Measurements from ENCODE around the gene C1orf210. TPM values are rescaled to one million over a fixed set of nuclear protein-coding genes. Genes with fewer than 3 reads are reported as not detected.
A peak's percentile ranks its signal among the peaks of the same experiment; 100 is the strongest.

Gene C1orf210
- total RNA-seq: not detected

DNA sequence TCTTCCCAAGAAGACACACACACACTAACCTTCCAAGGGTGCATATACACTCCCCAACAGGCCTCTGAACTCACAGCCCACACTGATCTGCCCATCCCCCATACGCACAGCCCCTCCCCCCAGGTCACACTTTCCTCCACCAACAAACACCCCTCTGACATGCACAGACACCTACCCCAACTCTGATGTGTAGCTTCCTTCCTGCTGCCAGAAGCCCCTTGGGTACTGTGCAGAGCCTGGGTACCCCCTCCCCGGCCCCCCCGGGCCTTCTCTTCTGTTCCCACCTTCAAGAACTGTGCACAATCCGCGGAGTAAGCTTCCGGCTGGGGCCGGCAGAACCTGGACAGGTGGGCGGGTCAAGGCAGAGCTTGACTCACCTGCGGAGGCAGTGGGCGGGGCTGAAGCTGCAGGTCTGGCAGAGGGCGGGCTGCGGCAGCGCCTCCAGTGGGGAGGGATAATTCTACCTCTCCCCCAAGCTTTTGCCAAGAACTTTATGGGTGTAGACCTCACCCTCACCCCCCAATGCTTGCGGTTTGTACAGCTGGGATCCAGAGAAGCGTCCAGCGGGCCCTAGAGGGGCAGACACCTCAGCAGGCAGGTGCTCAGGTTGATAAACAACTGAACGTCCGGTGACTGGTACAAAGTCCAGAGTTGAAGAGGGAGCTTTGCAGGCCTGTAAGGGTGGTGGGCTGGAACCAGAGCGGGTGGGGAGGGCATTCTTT is at the start of gene C1orf210:
TSS of gene C1orf210 (minus strand) at position 313 of the 722 bp plus-strand sequence. CDS start 2,311 bp downstream, outside the sequence.
- no peaks in the 10 kb centered on the region for H3K36me3 Mint-ChIP-seq (ENCODE audit: insufficient read depth)
- ATAC-seq: no peak
- DNase-seq: no peak

DNA sequence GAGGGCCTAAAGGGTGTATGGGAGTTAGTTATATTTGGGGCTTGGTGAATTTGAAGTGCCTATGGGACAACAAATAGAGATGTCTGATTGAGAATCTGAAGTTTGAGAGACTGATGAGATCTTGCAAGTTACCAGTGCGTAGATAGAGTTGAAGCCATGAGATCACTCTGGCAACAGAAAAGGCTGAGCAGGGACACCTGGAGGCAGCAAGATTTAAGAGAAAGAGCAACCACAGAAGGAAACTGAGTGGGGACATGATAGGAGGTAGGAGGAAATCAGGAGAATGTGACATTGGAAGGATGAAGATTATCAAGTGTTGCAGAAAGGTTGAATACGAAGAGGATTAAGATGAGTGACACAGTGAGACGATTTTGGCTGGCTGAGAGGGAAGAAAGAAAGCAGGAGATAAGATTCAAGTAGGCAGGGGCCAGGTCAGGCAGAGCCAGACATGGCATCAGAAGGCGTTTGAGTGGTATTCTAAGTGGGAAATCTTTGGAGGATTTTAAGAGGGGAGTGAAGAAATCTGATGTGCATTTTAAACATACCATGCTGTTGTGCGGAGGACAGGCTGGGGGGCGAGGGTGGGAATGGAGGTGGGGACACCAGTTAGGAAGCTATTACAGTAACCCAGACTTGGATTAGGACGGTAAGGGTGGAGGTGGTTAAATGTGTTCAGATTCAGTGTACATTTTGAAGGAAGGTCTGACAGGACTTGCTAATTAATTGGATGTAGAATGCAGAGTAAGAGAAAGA is 49.2 kb upstream of the C1orf210 start:
- DNase-seq (no peak), ATAC-seq (no peak)
- H3K36me3 Mint-ChIP-seq (ENCODE audit: insufficient read depth): no peaks in the 10 kb centered on the region
- peaks cover 2% of the 10 kb centered on the region for H3K27me3 Mint-ChIP-seq (ENCODE audit: low read depth)
- H3K9me3 Mint-ChIP-seq: no peaks in the 10 kb centered on the region
- H3K4me3 Mint-ChIP-seq: no peak overlapping the region
- peaks cover 7% of the 10 kb centered on the region for H3K4me1 Mint-ChIP-seq (ENCODE audit: low read depth)

More for the DNA sequence above, at the start of gene C1orf210:
- no peaks in the 10 kb centered on the region for H3K4me1 Mint-ChIP-seq (ENCODE audit: low read depth)
- H3K27me3 Mint-ChIP-seq (ENCODE audit: low read depth): peaks cover 9% of the 10 kb centered on the region
- no peak within 1 kb of the TSS for H3K4me3 Mint-ChIP-seq
- H3K9me3 Mint-ChIP-seq: no peaks in the 10 kb centered on the region

DNA sequence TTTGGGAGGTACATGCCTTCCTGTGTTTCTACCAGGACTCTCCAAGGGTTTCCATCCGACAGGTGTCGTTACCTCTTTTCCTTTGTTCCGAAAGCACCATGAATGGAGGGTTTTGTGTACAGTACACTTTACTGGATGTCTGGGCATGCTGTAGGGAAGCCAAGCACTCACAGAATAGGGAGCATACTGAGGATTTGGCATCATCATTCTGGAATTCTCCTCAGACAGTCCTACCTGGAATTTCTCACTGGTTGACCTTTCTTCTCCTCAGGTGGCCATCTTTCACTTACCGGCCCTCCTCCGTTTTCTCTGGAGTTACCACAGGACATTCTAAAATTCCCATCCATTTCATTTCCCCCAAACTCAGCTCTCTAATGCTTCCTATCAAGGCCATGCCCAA is 46.3 kb upstream of the C1orf210 start:
- Mint-ChIP-seq H3K9me3 (peaks cover 4% of the 10 kb centered on the region), H3K4me3 (no peak overlapping the region)
- no peak for ATAC-seq

DNA sequence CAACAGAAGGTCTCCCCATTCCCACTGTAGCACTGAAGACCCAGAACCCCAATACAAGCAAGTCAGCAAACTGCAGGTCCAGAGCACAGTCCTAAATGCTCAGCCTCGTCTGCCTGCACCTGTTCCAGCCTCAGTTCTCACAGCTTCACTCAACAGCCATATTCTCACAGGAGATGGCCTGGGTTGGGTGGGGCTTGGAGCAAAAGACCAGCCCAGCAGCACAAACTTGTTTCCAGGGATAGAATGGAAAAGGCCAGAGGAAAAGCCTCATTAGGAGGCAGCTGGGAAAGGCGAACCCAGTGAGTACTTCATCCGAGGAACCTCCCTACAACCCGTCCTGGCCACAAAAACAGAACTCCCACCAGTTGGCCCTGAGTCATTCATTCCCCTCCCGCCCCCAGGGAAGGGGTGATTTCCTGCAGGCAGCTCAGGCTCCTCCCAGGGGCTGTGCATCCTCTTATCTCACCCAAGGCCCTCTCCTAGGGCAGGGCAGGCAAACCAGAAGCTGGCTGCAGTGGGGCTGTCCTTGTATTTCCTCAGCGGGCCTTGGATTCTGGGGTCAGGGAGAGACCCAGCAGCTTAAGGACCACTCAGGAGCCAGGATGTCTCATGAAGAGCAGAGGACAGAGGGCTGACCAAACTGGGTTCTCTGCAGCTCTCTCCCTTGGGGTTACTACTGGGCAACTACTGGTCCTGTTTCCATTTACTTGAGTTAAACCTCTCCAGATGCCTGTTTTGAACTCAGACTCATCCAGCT is 44.8 kb upstream of the C1orf210 start:
- peak; percentile 29 for DNase-seq
- H3K9me3 Mint-ChIP-seq: peaks cover 11% of the 10 kb centered on the region
- ATAC-seq: peak; percentile 96
- no peak overlapping the region for H3K4me3 Mint-ChIP-seq
- H3K36me3 Mint-ChIP-seq (ENCODE audit: insufficient read depth): no peaks in the 10 kb centered on the region
- peaks cover 13% of the 10 kb centered on the region for H3K4me1 Mint-ChIP-seq (ENCODE audit: low read depth)
- peaks cover 2% of the 10 kb centered on the region for H3K27me3 Mint-ChIP-seq (ENCODE audit: low read depth)

More for the DNA sequence above, 46.3 kb upstream of the C1orf210 start:
- no peak for DNase-seq
- peaks cover 2% of the 10 kb centered on the region for H3K27me3 Mint-ChIP-seq (ENCODE audit: low read depth)
- no peaks in the 10 kb centered on the region for H3K36me3 Mint-ChIP-seq (ENCODE audit: insufficient read depth)
- peaks cover 13% of the 10 kb centered on the region for H3K4me1 Mint-ChIP-seq (ENCODE audit: low read depth)

DNA sequence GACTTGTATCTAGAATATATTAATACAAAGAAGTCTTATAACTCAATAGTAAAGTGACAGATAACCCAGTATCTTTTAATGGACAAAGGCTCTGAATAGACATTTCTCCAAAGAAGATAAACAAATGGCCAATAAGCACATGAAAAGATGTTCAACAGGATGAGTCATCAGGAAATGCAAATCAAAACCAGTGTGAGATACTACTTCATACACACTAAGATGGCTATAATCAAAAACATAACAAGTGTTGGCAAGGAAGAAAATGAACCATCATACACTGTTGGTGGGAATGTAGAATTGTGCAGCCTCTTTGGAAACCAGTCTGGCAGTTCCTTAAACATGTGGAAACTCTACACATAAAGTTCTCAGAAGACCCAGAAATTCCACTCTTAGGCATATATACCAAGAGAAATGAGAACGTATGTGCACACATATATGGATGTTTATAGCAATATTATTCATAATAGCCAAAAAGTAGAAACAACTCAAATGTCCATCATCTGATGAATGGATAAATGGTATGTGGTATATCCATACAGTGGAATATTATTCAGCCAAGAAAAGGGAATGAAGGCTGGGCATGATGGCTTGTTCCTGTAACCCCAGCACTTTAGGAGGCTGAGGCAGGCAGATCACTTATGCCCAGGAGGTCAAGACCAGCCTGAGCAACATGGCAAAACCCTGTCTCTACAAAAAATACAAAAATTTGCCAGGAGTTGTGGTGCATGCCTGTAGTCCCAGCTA is 42.3 kb upstream of the C1orf210 start:
- no peak overlapping the region for H3K4me3 Mint-ChIP-seq
- peaks cover 22% of the 10 kb centered on the region for H3K9me3 Mint-ChIP-seq
- DNase-seq (no peak), ATAC-seq (no peak)
- H3K4me1 Mint-ChIP-seq (ENCODE audit: low read depth): peaks cover 13% of the 10 kb centered on the region
- peaks cover 2% of the 10 kb centered on the region for H3K27me3 Mint-ChIP-seq (ENCODE audit: low read depth)
- H3K36me3 Mint-ChIP-seq (ENCODE audit: insufficient read depth): no peaks in the 10 kb centered on the region

DNA sequence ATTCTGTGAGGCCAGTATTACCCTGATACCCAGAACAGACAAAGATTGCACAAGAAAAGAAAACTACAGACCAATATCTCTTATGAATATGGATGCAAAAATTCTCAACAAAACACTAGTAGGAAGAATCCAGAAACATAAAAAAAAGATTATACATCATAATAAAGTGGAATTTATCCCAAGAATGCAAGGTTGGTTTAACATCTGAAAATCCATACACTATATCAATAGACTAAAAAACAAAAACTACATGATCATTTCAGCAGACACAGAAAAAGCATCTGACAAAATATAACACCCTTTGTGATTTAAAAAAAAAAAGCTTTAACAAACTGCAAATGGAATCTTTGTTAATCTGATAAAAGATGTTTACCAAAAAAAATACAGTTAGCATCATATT is 40.0 kb upstream of the C1orf210 start:
- no peak for ATAC-seq
- no peak for DNase-seq
- H3K4me3 Mint-ChIP-seq: no peak overlapping the region
- peaks cover 22% of the 10 kb centered on the region for H3K9me3 Mint-ChIP-seq
- H3K27me3 Mint-ChIP-seq (ENCODE audit: low read depth): peaks cover 2% of the 10 kb centered on the region
- H3K36me3 Mint-ChIP-seq (ENCODE audit: insufficient read depth): no peaks in the 10 kb centered on the region
- peaks cover 13% of the 10 kb centered on the region for H3K4me1 Mint-ChIP-seq (ENCODE audit: low read depth)

DNA sequence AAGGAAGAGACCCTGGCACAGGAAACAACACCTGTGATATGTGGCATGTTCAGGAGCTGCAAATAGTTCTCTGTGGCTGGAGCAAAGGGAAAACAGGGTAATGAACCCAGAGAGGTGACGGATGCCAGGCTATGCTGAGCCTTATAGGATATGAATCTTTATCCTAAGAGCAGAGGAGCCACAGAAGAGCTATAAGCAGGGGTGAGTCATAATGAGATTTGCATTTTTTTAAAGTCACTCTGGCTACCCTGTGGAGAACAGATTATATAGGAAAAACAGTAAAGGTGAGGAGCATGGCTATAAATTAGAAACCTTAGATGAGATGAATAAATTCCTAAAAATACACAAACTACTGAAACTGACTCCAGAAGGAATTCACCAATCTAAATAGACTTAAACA is 39.4 kb upstream of the C1orf210 start:
- DNase-seq (no peak), ATAC-seq (no peak)
- Mint-ChIP-seq H3K36me3 (ENCODE audit: insufficient read depth) (no peaks in the 10 kb centered on the region), H3K4me1 (ENCODE audit: low read depth) (peaks cover 8% of the 10 kb centered on the region), H3K27me3 (ENCODE audit: low read depth) (peaks cover under 1% of the 10 kb centered on the region), H3K4me3 (no peak overlapping the region), H3K9me3 (peaks cover 22% of the 10 kb centered on the region)

DNA sequence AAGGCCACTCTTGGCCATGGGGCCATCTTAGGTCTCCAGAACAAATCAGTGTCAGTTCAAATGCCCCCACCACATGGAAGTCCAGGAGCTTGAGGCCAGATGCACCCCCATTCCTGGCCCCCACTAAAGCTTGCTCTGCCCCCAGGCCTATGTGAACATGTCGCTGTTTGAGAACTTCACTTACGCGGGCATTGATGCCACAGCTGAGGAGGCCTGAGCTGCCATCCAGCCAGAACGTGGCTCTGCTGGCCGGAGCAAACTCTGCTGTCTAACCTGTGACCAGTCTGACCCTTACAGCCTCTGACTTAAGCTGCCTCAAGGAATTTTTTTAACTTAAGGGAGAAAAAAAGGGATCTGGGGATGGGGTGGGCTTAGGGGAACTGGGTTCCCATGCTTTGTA is 37.1 kb upstream of the C1orf210 start:
- Mint-ChIP-seq H3K4me1 (ENCODE audit: low read depth) (peaks cover 7% of the 10 kb centered on the region), H3K27me3 (ENCODE audit: low read depth) (no peaks in the 10 kb centered on the region), H3K9me3 (peaks cover 18% of the 10 kb centered on the region), H3K36me3 (ENCODE audit: insufficient read depth) (no peaks in the 10 kb centered on the region), H3K4me3 (no peak overlapping the region)
- DNase-seq (no peak), ATAC-seq (no peak)

DNA sequence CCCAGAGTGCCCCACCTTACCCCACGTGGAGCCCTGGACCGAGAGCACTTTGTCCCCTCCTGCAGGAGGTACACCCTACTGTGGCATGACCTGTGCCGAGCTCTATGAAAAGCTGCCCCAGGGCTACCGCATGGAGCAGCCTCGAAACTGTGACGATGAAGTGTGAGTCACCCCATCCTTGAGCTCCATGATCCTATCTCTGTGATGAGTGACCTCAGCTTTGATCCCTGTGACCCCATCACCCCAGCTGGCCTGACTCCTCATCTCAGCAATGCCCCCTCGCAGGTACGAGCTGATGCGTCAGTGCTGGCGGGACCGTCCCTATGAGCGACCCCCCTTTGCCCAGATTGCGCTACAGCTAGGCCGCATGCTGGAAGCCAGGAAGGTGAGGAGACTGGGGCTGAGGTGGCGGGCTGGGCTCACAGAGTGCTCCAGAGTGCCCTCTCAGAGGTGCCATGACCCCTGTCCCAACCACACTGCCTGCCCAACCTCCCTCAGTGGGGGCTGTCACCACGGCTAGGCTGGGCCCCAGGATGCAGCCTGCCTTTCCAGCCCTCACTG is 36.0 kb upstream of the C1orf210 start:
- Mint-ChIP-seq H3K27me3 (ENCODE audit: low read depth) (no peaks in the 10 kb centered on the region), H3K9me3 (peaks cover 18% of the 10 kb centered on the region), H3K36me3 (ENCODE audit: insufficient read depth) (no peaks in the 10 kb centered on the region), H3K4me1 (ENCODE audit: low read depth) (no peaks in the 10 kb centered on the region), H3K4me3 (no peak overlapping the region)
- DNase-seq (no peak), ATAC-seq (no peak)

DNA sequence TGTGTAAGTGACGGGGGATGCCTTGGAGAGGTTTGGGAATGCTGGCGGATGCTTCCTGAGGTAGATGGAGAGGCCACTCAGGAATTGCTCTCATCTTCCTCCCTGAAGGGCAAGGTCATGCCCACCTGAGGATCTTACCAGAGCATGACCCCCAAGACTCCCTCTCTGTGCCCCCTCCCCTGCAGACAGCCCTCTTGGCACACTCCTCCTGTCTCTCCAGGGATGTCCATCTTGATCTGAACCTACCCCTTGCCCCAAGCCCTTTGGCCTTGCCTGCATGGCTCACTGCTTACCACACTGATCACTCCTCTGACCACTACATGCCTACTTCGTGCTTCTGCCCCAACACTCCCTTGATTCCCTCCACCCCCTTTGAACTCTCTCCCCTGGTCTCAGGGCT is 34.4 kb upstream of the C1orf210 start:
- no peaks in the 10 kb centered on the region for H3K36me3 Mint-ChIP-seq (ENCODE audit: insufficient read depth)
- no peak for ATAC-seq
- no peak for DNase-seq
- no peak overlapping the region for H3K4me3 Mint-ChIP-seq
- no peaks in the 10 kb centered on the region for H3K27me3 Mint-ChIP-seq (ENCODE audit: low read depth)
- no peaks in the 10 kb centered on the region for H3K4me1 Mint-ChIP-seq (ENCODE audit: low read depth)
- peaks cover 7% of the 10 kb centered on the region for H3K9me3 Mint-ChIP-seq

DNA sequence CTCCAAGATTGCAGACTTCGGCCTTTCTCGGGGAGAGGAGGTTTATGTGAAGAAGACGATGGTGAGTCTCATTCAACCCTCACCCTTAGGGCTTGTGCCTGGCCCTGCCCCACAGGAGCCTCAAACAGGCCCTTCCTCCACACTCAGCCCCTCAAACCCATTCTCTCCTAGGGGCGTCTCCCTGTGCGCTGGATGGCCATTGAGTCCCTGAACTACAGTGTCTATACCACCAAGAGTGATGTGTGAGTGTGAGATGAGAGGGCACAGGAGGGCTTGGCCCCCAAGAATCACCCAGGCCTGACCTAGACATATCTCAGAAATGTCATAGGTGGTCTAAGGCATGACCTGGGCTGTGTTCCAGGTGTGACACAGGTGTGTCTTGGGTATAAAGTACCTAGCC is 33.9 kb upstream of the C1orf210 start:
- Mint-ChIP-seq H3K4me1 (ENCODE audit: low read depth) (no peaks in the 10 kb centered on the region), H3K27me3 (ENCODE audit: low read depth) (no peaks in the 10 kb centered on the region), H3K4me3 (no peak overlapping the region), H3K9me3 (peaks cover 2% of the 10 kb centered on the region), H3K36me3 (ENCODE audit: insufficient read depth) (no peaks in the 10 kb centered on the region)
- DNase-seq (no peak), ATAC-seq (no peak)

DNA sequence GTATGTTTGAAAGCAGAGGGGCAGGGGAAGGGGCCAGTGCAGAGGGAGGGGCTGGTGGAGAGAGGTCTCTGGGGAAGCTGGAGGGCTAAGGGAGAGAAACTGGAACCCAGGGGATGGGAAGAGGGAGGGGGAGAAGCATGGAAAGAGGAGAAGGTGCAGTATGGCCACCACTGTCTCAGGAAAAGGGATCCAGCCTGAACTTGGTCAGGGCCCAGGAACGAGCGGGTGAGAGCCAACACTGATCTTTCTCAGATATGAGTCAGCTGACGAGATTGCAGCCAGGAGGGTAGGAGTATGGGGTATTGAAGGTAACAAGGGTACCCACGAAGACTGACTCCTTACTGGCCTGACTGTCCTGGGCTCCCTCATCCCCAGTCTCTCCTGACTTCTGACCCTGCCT is 33.5 kb upstream of the C1orf210 start:
- H3K9me3 Mint-ChIP-seq: no peaks in the 10 kb centered on the region
- DNase-seq (no peak), ATAC-seq (no peak)
- H3K27me3 Mint-ChIP-seq (ENCODE audit: low read depth): no peaks in the 10 kb centered on the region
- H3K36me3 Mint-ChIP-seq (ENCODE audit: insufficient read depth): no peaks in the 10 kb centered on the region
- no peaks in the 10 kb centered on the region for H3K4me1 Mint-ChIP-seq (ENCODE audit: low read depth)
- H3K4me3 Mint-ChIP-seq: no peak overlapping the region

DNA sequence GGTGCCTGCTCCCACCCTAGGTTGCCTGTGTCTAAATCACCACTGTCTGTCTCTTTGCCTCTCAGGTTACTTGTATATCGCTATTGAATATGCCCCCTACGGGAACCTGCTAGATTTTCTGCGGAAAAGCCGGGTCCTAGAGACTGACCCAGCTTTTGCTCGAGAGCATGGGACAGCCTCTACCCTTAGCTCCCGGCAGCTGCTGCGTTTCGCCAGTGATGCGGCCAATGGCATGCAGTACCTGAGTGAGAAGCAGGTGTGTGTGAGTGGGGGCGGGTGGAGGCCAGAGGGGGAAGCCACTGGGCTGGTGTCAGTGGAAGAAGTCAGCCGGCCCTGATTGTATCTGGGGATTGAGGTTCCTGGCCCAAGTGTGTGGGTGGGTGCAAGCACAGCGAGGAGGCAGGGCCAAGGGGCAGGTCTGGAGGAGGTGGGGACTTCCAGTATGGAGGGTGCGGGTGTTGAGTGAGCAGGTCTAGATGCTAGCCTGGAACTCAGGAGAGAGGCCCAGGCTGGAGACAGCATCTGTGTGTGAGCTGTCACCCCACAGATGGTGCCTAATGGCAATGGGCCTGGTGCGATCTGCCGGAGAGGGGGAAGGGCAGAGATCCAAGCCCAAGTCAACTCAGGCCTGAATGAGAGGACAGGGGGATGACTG is 32.6 kb upstream of the C1orf210 start:
- no peaks in the 10 kb centered on the region for H3K27me3 Mint-ChIP-seq (ENCODE audit: low read depth)
- no peaks in the 10 kb centered on the region for H3K9me3 Mint-ChIP-seq
- no peaks in the 10 kb centered on the region for H3K4me1 Mint-ChIP-seq (ENCODE audit: low read depth)
- no peak for DNase-seq
- ATAC-seq: no peak
- H3K4me3 Mint-ChIP-seq: no peak overlapping the region
- H3K36me3 Mint-ChIP-seq (ENCODE audit: insufficient read depth): no peaks in the 10 kb centered on the region
